Measurements from ENCODE around the gene PROSER2.
"Not testable (repeated sequence)": the region's sequence is repeated elsewhere in the genome, so short reads cannot be mapped to it uniquely, and the experiment has no call there.

Gene PROSER2

DNA sequence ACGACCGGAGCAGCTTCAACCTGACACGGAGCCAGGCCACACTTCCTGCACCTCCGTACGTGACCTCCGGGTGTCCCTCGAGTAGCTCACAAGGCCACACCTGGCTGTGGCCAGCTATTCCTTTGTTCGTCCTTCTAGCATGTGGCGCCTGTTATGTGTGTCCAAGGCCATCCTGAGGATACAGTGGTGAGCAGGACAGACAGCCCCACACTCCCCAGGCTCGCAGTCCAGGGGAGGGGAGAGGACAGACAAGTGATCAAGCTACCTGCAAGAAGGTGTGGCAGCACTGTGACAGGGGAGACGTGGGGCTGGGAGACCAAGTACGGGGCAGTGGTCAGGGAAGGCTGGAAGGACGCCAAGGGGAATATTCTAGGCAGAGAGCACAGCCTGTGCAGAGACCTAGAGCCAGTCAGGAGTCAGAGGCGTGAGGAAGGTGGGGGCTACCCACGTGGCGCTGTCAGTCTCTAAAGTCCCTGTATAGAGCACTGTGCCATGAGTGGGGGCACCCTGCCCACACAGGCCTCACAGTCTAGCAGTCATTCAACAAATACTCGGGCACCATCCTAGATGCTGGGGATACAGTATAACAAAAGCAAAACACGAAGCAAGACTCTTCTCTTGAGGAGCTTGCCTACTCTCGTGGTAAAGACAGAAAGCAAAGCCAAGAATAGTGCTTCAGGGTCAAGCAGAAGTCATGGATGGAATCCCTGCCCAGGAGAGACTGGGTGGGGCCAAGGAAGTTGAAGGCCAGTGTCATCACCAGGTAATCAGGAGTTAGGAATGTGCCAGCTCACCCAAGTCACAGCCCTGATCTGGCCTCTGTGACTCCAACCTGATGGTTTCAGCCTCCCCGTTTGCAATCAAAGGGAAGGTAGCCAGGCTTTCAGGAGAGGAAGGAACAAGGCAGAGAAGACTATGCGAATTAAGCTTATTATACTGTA, 58.6 kb downstream of the PROSER2 start:
- no peaks in the 10 kb centered on the region for H3K9me3 ChIP-seq (replicated peaks; ENCODE audit: low read length)
- H3K4me1 ChIP-seq (ENCODE audit: control insufficient read depth, insufficient read depth, low read length), result peaks cover 11% of the 10 kb centered on the region
- no peak overlapping the region for H3K4me3 ChIP-seq (ENCODE audit: low read length)
- no peaks in the 10 kb centered on the region for H3K36me3 ChIP-seq (ENCODE audit: insufficient read depth, low read length)
- no peaks in the 10 kb centered on the region for H3K27me3 ChIP-seq (ENCODE audit: control insufficient read depth, insufficient read depth, low read length)
- H3K4me2 ChIP-seq (ENCODE audit: low read length), result no peak overlapping the region
- no peak overlapping the region for H3K9ac ChIP-seq (ENCODE audit: low read depth, low read length)

DNA sequence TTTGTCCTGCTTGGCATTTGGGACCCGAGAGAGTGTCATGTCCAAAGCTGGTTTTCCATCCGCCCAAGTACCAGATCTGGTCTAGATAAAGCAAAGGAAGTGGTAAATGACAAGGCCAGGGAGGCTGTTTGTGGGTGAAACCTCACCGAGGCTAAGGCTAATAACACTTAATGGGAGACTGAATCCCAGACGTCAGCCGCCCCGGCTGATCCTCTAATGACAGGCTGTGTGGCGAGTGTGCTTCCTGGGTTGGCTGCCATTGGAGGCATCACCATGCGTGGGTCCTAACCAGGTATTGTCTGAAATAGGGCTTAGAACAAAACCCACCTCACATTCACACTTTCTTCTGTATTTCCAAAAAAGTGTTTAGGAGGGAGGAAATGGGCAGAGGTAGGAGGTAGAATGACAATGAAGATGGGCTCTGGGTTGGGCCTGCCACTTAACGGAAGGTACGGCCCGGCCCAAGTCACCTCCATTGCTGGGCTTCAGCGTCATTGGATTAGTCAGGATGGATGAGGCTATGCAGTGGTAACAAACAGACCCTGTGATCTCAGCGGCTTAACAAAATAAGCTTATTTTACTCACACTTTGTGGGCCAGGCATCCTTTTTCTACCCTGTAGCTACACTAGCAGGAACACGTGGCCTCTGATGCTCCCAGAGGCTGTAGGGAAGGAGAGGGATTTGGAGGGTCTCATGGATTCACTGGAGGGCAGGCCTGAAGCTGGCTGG, 59.7 kb downstream of the PROSER2 start:
- Histone ChIP-seq H3K4me3 (ENCODE audit: low read length) (no peak overlapping the region), H3K4me2 (ENCODE audit: low read length) (no peak overlapping the region), H3K9ac (ENCODE audit: low read depth, low read length) (no peak overlapping the region), H3K9me3 (replicated peaks; ENCODE audit: low read length) (no peaks in the 10 kb centered on the region), H3K36me3 (ENCODE audit: insufficient read depth, low read length) (no peaks in the 10 kb centered on the region), H3K27me3 (ENCODE audit: control insufficient read depth, insufficient read depth, low read length) (no peaks in the 10 kb centered on the region), H3K4me1 (ENCODE audit: control insufficient read depth, insufficient read depth, low read length) (peaks cover 14% of the 10 kb centered on the region)

DNA sequence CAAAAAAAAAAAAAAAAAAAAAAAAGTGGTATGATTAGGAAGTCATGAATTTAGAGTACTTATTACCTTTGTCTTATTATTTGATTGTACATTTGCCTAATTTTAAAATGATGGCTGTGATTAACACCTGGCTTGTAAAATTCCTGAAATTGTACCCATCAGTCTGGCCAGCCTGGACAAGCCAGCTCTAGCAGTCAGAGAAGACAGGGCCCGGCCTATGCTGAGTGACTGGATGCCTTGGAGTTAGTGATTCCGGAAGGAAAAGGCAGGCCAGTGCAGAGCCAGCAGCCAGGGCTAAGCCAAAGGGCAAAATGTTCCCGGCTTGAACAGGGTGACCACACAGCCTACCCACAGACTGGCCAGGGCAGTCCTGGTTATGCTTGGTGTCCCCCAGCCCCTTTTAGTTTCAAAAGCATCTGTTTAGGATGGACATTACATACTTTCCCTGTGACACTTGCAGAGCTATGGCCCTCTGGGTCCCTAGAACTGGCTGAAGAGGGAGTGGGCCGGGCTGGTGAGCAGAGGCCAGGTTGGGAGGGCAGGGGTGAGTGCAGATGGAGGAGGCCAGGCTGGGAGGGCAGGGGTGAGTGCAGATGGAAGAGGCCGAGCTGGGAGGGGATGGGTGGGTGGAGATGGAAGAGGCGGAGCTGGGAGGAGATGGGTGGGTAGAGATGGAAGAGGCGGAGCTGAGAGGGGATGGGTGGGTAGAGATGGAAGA, 61.7 kb downstream of the PROSER2 start:
- Histone ChIP-seq H3K36me3 (ENCODE audit: insufficient read depth, low read length) (no peaks in the 10 kb centered on the region), H3K9me3 (replicated peaks; ENCODE audit: low read length) (no peaks in the 10 kb centered on the region), H3K9ac (ENCODE audit: low read depth, low read length) (no peak overlapping the region), H3K4me1 (ENCODE audit: control insufficient read depth, insufficient read depth, low read length) (peaks cover 14% of the 10 kb centered on the region), H3K4me3 (ENCODE audit: low read length) (no peak overlapping the region), H3K4me2 (ENCODE audit: low read length) (no peak overlapping the region), H3K27me3 (ENCODE audit: control insufficient read depth, insufficient read depth, low read length) (no peaks in the 10 kb centered on the region)

DNA sequence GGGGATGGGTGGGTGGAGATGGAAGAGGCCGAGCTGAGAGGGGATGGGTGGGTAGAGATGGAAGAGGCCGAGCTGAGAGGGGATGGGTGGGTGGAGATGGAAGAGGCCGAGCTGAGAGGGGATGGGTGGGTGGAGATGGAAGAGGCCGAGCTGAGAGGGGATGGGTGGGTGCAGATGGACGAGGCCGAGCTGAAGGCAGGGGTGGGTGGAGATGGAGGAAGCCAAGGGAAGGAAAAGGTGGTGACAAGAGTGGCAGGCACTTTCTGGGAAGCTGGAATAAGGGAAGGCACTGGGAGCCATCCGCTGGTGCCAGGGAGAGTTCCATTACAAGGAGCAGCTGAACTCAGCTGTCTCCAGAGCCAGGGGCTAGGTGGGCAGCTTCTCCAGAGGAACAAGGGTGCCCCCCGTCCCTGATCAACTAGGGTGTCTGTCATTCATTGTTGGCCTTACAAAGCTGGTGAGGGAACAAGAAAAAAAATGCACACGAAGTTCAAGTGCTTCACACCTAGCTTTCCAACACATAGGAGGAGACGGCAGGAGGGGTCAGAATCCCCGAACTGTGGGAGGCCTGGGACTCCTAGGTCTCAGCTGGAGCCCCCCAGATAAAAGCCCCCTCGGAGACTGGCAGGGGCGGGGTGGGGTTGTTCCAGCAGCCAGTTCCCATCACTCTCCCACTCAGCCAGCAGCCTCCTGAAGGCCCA, 62.4 kb downstream of the PROSER2 start:
- H3K4me2 ChIP-seq (ENCODE audit: low read length), result no peak overlapping the region
- H3K9me3 ChIP-seq (replicated peaks; ENCODE audit: low read length), result no peaks in the 10 kb centered on the region
- no peak overlapping the region for H3K9ac ChIP-seq (ENCODE audit: low read depth, low read length)
- H3K4me1 ChIP-seq (ENCODE audit: control insufficient read depth, insufficient read depth, low read length), result peaks cover 14% of the 10 kb centered on the region
- no peaks in the 10 kb centered on the region for H3K36me3 ChIP-seq (ENCODE audit: insufficient read depth, low read length)
- H3K4me3 ChIP-seq (ENCODE audit: low read length), result no peak overlapping the region
- no peaks in the 10 kb centered on the region for H3K27me3 ChIP-seq (ENCODE audit: control insufficient read depth, insufficient read depth, low read length)

DNA sequence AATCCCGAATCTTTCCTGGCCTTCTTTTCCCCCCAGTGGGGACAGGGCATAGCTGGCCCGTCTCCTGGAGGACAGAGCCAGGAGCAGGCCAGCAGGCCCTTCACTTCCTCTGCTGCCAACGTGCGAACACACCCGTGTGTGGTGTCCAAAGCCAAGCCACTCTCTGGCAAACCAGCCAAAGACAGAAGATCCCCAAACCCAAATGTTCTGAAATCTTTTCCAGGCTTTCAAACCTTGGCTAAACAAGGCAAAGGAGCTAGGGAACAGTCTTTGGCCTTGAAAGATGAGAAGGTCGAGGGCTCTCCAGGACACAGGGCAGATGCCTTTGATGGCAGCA, 63.0 kb downstream of the PROSER2 start:
- no peak overlapping the region for H3K9ac ChIP-seq (ENCODE audit: low read depth, low read length)
- no peaks in the 10 kb centered on the region for H3K9me3 ChIP-seq (replicated peaks; ENCODE audit: low read length)
- no peaks in the 10 kb centered on the region for H3K27me3 ChIP-seq (ENCODE audit: control insufficient read depth, insufficient read depth, low read length)
- H3K4me1 ChIP-seq (ENCODE audit: control insufficient read depth, insufficient read depth, low read length), result peaks cover 14% of the 10 kb centered on the region
- no peak overlapping the region for H3K4me3 ChIP-seq (ENCODE audit: low read length)
- H3K36me3 ChIP-seq (ENCODE audit: insufficient read depth, low read length), result no peaks in the 10 kb centered on the region
- H3K4me2 ChIP-seq (ENCODE audit: low read length), result no peak overlapping the region

DNA sequence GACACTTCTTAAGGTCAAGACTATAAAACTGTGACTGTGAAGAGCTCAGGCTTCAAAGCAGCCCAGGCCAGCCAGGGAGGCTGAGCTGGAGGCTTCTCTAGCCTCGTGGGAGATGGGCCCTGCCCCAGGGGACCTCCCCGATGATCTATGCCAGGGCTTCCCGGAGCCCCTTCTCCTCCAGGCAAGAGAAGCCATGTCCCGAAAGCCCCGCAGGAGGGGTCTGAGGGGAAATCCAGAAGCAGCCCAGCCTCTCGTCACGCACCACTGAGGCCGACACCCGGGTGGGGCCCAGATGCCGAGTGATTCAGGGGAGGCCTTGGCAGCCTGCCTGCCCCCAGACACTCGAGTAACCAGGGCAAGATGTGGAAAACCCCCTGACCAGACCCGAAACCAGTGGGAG, 63.7 kb downstream of the PROSER2 start:
- Histone ChIP-seq H3K4me3 (ENCODE audit: low read length) (no peak overlapping the region), H3K27me3 (ENCODE audit: control insufficient read depth, insufficient read depth, low read length) (no peaks in the 10 kb centered on the region), H3K36me3 (ENCODE audit: insufficient read depth, low read length) (no peaks in the 10 kb centered on the region), H3K4me2 (ENCODE audit: low read length) (no peak overlapping the region), H3K4me1 (ENCODE audit: control insufficient read depth, insufficient read depth, low read length) (peaks cover 8% of the 10 kb centered on the region), H3K9ac (ENCODE audit: low read depth, low read length) (no peak overlapping the region), H3K9me3 (replicated peaks; ENCODE audit: low read length) (no peaks in the 10 kb centered on the region)

DNA sequence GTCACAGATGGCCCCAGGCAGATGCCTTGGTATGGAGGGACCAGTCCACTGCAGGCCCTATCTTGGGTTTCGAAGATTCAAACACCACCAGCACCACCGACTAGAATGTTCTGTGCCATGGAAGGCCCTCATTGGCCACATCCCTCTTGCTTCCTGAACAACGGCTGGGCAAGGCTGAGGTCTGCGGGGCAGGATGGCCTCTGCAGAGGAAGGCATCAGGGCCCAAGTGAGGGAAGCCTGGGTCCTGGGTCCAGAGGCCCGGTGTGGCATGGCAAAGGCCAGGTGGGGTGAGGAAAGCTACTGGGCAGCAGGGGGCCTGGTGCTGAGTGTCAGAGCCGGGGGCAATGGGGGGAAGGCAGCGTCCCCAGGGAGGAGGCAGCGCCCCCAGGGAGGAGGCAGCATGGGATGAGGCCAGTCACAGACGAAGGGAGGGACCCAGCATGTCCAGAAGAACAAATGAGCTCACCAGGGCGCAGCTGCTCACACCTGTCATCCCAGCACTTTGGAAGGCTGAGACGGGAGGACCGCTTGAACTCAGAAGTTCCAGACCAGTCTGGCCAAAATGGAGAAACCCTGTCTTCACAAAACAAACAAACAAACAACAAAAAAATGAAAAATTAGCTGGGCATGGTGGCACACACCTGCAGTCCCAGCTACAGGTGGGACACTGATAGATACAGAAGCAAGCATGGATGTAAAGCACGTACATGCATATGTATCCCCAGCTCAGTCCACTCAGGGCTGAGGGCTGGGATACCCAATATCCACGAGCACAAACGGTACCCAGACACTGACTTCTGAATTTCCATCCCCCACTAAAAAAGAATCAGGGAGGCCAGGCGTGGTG, 64.4 kb downstream of the PROSER2 start:
- no peak overlapping the region for H3K9ac ChIP-seq (ENCODE audit: low read depth, low read length)
- no peaks in the 10 kb centered on the region for H3K9me3 ChIP-seq (replicated peaks; ENCODE audit: low read length)
- no peaks in the 10 kb centered on the region for H3K27me3 ChIP-seq (ENCODE audit: control insufficient read depth, insufficient read depth, low read length)
- H3K4me1 ChIP-seq (ENCODE audit: control insufficient read depth, insufficient read depth, low read length), result peaks cover 4% of the 10 kb centered on the region
- H3K36me3 ChIP-seq (ENCODE audit: insufficient read depth, low read length), result no peaks in the 10 kb centered on the region
- no peak overlapping the region for H3K4me3 ChIP-seq (ENCODE audit: low read length)
- no peak overlapping the region for H3K4me2 ChIP-seq (ENCODE audit: low read length)

DNA sequence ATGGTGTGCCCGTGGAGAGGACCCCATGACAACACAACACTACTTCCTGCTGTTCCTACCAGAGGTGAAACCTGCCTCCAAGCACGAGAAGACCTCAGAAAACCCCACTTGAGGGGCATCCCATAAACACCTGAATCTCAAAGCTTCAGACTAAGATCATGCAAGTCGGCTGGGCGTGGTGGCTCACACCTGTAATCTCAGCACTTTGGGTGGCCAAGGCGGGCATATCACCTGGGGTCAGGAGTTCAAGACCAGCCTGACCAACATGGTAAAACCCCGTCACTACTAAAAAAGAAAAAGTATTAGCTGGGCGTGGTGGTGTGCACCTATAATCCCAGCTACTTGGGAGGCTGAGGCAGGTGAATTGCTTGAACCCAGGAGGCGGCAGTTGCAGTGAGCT, 66.1 kb downstream of the PROSER2 start:
- H3K4me1 ChIP-seq (ENCODE audit: control insufficient read depth, insufficient read depth, low read length); H3K4me3 ChIP-seq (ENCODE audit: low read length); H3K4me2 ChIP-seq (ENCODE audit: low read length); H3K27me3 ChIP-seq (ENCODE audit: control insufficient read depth, insufficient read depth, low read length); H3K36me3 ChIP-seq (ENCODE audit: insufficient read depth, low read length); H3K9ac ChIP-seq (ENCODE audit: low read depth, low read length); H3K9me3 ChIP-seq (replicated peaks; ENCODE audit: low read length): not testable (repeated sequence)

DNA sequence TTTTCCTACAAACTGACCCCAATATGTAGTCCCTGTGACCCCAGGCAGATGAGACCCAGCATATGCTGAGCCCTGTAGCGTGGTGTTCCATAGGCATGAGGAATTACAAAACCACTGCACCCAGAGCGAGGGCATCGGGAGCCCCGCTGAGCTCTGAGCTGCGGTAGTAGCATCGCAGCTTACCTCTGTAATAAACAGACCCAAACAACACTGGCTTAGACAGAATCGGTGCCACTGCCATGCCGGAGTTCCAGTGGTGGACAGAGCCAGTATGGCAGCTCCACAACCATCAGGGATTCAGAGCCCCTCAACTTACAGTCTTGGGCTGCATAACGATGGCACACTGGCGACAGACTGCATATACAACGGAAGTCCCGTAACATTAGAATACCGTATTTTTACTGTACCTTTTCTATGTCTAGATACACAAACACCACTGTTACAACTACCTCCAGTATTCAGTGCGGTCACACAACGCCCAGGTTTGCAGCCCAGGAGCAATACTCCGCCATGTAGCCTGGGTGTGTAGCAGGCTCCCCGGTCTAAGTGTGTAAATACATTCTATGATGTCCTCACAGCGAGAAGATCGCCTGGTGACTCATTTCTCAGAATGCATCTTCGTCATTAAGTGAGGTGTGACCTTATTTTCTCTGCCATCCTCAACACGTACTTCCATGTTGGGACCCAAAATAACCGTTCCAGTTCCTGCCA, 68.8 kb downstream of the PROSER2 start:
- no peaks in the 10 kb centered on the region for H3K9me3 ChIP-seq (replicated peaks; ENCODE audit: low read length)
- no peaks in the 10 kb centered on the region for H3K27me3 ChIP-seq (ENCODE audit: control insufficient read depth, insufficient read depth, low read length)
- H3K4me3 ChIP-seq (ENCODE audit: low read length), result no peak overlapping the region
- H3K9ac ChIP-seq (ENCODE audit: low read depth, low read length), result no peak overlapping the region
- H3K4me1 ChIP-seq (ENCODE audit: control insufficient read depth, insufficient read depth, low read length), result peaks cover 1% of the 10 kb centered on the region
- H3K36me3 ChIP-seq (ENCODE audit: insufficient read depth, low read length), result no peaks in the 10 kb centered on the region
- H3K4me2 ChIP-seq (ENCODE audit: low read length), result no peak overlapping the region

DNA sequence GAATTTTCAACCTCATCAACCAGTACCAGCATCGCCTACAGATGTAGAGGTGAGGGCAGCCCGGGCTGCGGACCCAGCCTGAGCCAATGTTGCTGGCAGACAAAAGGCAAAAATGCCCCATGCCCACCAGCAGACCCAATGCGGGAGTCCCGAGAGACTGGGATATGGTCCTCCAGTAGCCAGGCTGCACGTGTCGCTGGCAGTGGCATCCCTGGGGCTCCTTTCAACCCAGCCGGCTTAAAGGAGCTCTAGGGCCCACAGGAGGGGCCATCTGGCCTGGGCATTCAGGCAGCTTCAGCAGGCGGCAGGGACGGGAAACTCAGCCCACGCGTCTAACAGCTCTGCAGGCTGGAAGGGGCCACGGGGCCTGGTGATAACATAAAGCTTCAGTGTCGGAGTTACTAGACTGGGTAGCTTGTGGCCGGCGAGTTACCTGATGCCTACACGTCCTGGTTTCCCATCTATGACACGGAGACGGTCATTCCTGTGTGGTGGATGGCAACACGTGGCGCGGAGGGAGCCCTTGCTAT, 70.7 kb downstream of the PROSER2 start:
- no peak overlapping the region for H3K4me3 ChIP-seq (ENCODE audit: low read length)
- H3K9me3 ChIP-seq (replicated peaks; ENCODE audit: low read length), result no peaks in the 10 kb centered on the region
- H3K4me2 ChIP-seq (ENCODE audit: low read length), result no peak overlapping the region
- H3K9ac ChIP-seq (ENCODE audit: low read depth, low read length), result no peak overlapping the region
- no peaks in the 10 kb centered on the region for H3K27me3 ChIP-seq (ENCODE audit: control insufficient read depth, insufficient read depth, low read length)
- H3K36me3 ChIP-seq (ENCODE audit: insufficient read depth, low read length), result no peaks in the 10 kb centered on the region
- peaks cover 9% of the 10 kb centered on the region for H3K4me1 ChIP-seq (ENCODE audit: control insufficient read depth, insufficient read depth, low read length)

Measured in skeletal muscle satellite cell (primary cell).